GM19455 (cell line): ENCODE measurements around the gene AACS.
"Not testable (repeated sequence)": the region's sequence is repeated elsewhere in the genome, so short reads cannot be mapped to it uniquely, and the experiment has no call there.

Source experiments
- ATAC-seq: cut with Tn5 transposase; IDR thresholded peaks from one replicate; pipeline ENCODE4 v1.9.1; 2021; ENCODE audit not compliant: unreplicated experiment

Gene AACS

DNA sequence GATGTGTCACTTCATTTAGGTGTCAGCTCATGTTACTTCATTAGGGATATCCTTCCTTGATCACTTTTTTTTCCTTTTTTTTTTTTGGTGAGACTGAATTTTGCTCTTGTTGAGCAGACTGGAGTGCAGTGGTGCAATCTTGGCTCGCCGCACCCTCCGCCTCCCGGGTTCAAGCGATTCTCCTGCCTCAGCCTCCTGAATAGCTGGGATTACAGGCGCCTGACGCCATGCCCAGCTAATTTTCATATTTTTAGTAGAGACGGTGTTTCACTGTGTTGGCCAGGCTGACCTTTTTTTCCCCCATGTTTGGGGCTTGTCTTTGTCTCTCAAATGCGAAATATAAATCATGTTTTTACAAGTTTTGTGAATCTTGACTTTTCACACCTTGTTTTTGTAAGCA lies 9.6 kb upstream of the AACS start:
- no peak for ATAC-seq

DNA sequence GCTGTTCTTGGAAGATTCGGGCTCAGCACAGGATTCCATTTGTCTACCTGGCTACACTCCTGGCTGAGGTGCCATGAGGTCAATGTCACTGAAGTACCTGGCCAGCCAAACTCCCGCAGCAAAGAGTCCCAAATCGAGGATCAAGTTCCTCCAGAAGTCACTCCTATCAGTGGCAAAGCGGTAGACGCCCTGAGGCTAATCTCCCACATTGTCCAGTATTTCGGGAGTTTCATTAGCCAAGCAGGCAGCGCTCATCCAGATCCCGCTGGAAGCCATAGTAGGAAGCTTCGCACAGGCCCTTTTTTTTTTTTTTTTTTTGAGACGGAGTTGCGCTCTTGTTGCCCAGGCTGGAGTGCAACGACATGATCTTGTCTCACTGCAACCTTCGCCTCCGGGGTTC lies 8.9 kb upstream of the AACS start:
- no peak for ATAC-seq

DNA sequence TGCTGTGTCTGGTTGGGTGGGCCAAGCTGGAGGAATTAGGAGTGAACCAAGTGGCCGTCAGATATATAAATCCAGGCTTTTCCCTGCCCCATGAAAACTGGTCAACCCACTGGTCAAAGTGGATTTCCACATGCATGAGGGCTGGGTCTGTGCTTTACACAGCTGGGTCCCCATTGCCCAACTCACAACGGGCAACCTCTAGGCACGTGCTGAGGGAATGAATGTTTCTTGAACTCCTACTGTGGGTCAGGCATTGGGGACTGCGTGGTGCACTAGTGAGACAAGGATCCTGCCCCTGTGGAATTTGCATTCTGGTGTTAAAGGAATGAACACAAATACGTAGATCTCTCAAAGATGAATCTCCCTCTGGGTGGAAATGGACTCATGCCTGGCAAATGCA lies 7.5 kb upstream of the AACS start:
- no peak for ATAC-seq

DNA sequence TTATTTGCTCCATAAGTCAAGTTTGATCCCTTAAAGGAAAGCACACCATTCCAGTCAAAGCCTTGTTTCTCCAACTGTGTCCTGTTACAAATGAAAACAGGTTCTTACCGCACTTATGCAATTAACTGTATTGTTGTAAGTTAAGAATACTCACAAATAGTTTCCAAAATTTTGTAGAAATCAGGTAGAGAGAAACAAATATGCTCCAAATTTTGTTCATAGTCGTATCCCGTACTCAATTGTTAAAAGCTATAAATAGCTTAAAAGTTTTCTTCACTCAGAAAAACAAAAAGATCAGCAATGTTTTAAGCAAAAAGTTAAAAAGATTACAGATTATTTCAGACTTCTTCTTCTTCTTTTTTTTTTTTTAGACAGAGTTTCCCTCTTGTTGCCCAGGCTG lies 4.0 kb upstream of the AACS start:
- ATAC-seq = no peak

DNA sequence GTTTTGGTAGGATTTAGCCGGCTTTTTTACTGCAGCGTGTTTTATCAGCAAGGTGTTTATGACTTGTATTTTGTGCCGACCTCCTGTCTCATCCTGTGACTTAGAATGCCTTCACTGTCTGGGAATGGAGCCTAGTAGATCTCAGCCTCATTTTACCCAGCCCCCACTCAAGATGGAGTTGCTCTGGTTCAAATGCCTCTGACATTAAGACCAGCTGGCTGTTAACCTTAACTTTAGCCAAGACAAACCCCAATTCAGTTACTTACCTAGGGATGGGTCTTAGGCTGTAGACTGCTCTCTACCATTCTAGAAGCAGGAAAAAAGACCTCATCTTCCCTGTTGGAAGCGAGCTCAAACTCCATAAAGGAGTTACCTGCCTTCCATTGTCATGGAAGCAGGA lies 1.7 kb upstream of the AACS start:
- ATAC-seq = not testable (repeated sequence)

DNA sequence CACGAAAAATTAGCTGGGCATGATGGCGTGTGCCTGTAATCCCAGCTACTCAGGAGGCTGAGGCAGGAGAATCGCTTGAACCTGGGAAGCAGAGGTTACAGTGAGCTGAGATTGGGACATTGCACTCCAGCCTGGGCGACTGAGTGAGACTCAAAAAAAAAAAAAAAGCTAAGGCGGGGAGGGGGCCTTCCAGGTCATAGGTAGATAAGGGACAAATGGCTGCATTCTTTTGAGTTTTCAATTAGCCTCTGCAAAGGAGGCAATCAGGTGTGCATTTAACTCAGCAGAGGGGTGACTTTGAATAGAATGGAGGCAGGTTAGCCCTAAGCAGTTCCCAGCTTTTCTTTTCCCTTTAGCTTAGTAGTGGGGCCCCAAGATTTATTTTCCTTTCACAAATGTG lies 743 bp upstream of the AACS start:
- ATAC-seq = no peak

DNA sequence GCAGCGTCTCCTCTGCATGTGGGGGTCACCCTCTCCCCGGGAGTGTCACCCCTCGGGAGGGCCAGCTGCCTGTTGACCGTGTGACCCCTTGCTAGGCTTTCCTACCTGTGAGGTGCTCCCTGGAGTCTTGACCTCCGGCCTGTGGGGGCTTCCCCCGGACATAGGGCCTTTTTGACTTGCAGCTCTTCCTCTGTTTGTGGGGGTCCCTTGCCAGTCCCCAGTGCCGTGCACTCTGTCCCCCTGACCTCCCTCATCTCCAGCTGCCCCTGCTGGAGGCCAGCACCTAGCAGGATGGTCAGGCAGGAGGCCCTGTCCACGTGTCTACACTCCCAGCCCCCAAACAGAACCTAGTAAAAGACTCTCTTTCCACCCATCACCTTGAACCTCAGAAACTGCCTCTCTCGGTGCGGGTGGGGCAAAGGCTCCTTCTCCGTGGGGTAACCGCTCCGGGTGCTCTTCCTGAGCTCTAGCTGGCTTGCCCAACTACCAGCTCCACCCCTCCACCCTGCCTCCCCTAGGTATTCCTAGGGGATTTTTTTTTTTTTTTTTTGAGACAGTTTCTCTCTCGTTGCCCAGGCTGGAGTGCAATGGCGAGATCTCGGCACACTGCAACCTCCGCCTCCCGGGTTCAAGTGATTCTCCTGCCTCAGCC lies 810 bp downstream of the AACS start:
- no peak for ATAC-seq

DNA sequence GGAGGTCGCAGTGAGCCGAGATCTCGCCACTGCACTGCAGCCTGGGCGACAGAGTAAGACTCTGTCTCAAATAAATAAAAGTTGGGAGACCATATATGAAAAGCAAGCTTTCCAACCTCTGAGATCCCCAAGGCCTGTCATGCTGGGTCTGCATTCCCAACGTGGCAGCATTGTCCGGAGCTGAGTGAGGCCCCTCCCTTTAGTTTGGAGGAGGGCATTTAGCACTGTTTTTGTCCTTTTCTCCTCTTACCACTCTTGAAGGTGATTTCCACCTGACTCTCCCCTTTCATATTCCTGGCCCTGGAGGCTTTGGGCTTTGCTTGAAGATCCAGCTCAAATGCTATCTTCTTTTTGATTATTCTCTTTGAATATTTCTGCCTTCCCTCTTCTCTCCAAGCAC lies 3.2 kb downstream of the AACS start:
- no peak for ATAC-seq

DNA sequence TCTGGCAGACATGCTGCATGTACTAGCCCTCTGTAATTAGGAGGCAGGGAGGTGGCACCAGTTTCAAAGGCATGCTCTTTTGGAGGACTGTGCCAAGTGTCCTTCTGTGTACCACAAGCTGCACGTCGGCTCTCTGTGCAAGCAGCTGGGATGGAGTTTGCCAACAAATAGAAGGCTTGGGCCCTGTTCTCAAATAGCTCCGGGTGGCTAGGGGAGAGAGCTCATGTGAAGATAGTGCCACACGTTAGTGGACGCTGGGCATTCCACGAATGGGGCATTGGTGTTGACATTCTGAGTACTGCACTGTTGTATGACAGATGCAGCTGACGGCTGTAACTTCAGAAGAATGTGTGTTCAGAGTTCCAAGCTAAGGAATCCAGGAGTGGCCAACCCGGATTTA lies 4.4 kb downstream of the AACS start:
- no peak for ATAC-seq

DNA sequence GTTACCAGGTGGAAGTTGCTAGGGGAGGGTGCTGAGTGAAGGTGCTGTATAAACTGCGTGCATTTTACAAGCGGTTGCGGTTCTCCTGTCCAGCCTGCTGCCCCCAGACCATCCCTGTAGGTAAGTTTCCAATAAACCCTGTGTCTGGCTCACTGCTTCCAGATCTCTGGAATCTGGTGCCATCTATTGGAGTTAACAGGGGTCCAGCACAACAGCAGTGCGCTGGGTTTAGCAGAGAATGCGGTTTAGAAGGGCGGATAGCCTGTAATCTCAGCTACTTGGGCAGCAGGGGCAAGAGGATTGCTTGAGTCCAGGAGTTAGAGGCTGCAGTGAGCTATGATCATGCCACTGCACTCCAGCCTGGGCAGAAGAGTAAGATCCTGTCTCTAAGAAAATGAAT lies 4.9 kb downstream of the AACS start:
- ATAC-seq = no peak

DNA sequence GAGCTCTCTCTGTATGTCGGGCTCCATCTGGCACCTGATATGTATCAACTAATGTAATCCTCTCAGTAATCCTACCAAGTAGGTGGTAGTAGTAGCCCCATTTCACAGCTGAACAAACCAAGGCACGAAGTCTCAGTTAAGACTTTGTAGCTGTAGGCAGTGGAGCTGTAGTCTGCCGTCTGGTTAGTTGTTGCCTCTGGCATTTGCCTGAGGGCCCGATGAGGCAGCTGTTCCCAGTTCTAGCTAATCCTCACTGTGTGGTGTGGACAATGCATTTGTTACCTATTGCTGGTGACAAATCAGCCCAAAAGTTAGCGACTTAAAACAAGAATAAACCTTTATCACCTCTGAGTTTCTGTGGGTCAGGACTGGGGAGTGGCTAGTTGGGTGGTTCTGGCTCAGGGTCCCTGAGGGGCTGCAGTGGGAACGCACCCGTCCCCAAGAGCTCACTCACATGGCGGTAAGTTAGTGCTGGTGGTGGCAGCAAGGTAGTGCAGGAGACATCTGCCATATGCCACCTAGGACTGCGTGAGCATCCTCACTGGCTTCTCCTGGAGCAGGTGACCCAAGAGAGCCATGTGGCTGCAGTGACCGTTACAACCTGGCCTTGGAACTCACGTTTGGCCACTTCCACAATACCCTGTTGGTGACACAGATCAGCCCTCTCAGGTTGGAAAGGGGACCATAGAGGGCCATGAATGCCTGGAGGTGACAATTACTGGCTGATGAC lies 5.6 kb downstream of the AACS start:
- no peak for ATAC-seq

DNA sequence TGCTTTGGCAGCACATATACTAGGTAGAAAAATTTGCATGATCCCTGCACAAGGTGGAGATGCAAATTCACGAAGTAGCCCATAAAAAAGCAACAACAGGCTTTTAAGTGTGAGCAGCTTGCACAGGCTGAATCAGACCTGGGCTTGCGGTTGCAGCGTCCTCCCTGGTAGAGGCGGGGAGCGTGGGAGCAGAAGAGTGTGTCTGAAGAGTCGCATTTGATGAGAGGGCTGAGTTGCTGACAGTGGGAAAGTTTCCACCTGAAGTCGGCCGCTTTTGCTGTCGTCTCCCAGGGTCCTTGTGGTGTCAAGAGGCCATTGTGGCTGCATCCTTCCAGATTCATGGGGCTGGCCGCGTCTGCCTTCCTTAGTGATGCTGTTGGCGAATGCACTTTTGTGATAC lies 6.2 kb downstream of the AACS start:
- ATAC-seq = no peak

DNA sequence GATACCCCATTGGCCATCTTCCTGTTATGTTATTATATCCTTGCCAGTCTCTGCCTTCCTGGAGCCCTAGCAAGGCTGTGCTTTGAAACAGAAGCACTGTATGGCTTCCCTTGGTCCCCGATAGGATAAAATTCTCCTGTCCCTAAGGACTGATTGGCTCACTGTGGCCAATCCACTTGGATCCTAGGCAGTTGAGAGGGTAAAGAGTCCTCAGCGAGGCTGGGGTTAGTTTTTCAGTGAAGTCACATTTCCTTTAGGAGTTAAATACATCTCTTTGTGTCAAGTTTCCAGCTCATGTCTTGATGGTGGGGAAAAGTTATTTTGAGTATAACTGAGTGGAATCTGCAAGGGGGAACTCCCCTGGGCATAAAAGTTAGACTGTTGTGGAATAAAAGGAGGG lies 7.3 kb downstream of the AACS start:
- ATAC-seq = no peak

DNA sequence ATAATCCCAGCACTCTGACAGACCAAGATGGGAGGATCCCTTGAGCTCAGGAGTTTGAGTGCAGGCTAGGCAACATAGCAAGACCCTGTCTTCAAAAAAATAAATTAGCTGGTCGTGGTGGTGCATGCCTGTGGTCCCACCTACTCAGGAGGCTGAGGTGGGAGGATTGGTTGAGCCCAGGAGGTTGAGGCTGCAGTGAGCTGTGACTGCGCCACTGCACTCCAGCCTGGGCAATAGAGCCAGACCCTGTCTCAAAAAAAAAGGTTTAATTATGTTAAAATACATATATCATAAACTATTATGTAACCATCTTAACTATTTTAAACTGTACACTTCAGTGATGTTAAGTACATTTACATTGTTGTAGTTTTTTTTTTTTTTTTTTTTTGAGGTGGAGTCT lies 9.1 kb downstream of the AACS start:
- ATAC-seq = not testable (repeated sequence)

DNA sequence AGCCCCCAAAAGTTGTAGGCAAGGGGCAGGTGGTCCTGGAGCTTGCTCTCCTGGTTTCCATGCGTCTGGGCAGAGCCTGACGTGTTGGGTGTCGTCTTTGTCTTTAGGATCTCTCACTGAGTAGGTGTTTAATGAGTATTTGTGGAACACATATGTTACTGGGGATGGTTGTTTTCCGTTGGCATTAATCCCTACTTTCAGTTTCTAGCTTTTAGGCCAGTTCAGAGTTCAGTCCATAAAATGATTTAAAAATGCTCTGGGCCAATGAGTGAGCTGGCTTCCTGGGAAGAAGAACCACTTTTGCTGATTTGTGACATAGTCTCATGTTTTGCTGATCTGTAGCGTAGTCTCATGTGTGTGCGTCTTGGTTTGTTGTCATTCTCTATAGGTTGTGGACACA lies 10.9 kb downstream of the AACS start:
- ATAC-seq = no peak

DNA sequence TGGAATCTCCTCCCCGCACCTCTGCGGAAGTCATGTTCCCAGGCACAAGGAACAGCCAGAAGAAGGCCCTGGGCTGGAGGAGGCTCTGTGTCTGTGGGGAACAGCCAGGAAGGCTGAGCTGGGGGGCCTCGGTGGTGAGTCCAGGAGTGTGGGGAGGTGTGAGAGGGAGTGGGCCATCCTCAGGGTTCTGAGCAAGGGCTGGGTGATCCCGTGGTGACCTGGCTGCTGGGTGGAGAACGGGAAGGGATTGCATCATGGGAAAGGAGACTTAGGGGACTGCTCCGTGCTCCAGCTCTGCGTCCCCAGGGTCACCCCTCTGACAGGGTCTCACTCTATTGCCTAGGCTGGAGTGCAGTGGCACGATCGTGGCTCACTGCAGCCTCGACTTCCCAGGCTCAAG lies 13.8 kb downstream of the AACS start:
- no peak for ATAC-seq

DNA sequence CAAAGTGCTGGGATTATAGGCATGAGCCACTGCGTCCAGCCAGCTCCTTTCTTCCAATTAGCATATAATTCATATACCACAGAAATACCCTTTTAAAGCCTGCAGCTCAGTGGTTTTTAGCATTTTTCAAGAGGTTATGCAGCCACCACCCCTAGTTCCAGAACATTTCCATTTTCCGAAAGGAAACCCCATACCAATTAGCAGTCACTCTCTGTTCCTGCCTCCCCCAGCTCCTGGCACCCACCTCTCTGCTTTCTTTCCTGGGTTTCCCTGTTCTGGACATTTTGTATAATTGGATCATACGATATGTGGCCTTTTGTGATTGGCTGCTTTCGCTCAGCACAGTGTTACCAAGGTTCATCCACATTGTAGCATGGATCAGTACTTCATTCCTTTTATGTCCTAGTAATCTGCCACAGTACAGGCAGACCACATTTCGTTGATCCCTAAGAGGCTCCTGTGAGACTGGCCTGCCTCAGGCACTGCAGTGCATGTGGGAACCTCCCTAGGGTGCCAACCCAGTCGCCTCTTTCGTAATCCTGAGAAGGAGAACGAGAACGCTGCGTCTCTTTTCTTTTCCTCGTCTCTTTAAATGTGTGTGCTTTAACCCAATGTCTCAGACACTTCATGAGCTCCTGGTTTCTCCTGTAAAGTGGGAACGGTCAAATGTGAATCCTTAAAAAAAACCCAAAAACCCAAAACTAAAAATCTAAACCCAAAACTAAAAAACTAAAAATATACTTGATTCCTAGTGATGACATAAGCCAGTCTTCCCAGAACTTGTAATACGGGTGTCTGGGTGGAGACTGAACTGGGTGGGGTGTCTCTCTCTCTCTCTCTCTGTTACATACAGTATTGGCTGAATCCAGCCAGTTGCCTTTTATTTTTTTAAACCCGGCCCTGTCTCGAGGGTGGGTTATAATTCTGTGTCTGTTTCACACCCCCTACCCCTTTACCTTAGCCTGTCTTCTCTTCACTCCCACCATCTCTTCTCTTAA lies 14.7 kb downstream of the AACS start:
- no peak for ATAC-seq

DNA sequence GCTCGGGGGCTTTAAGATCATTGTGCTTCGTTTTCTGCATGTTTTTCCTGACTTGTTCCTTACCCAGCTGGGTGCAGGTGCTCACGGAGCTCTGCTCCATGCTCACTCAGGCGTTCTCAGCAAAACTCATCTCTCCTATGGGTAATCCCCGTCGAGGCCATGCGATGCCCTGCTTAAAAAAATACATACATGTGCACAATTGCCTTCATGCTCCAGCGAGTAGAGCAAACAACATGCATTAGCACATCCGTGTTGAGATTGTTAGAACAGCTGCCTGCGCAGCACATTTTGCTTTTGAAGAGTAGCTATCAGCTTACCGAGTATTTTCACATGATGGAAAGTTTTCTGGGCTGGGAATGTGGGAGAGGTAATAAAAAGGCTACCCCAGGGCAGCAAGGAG lies 16.2 kb downstream of the AACS start:
- no peak for ATAC-seq

DNA sequence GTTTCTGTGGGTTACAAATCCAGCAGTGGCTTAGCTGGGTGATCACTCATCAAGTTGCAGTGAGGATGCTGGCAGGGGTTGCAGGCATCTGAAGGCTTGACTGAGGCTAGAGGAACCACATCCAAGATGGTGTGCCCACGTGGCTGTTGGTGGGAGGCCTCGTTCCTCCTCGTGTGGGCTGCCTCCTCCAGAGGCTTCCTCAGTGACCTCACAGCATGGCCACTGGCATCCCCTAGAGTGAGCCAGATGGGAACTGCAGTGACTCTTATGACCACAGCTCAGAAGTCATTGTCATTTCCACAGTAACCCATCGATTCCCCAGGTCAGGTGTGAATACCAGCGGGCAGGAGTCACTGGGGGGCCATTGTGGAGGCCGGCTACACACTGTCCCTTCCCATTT lies 17.8 kb downstream of the AACS start:
- no peak for ATAC-seq

DNA sequence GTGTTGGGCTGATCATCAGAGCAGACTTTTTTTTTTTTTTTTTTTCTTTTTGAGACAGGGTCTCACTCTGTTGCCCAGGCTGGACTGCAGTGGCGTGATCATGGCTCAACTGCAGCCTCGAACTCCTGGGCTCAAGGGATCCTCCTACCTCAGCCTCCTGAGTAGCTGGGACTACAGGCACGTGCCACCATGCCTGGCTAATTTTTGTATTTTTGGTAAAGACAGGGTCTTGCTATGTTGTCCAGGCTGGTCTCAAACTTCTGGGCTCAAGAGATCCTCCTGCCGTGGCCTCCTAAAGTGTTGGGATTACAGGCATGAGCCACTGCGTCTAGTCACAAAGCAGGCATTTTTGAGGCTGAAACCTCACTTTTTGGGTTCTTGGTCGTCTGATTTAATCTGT lies 23.0 kb downstream of the AACS start:
- not testable (repeated sequence) for ATAC-seq

DNA sequence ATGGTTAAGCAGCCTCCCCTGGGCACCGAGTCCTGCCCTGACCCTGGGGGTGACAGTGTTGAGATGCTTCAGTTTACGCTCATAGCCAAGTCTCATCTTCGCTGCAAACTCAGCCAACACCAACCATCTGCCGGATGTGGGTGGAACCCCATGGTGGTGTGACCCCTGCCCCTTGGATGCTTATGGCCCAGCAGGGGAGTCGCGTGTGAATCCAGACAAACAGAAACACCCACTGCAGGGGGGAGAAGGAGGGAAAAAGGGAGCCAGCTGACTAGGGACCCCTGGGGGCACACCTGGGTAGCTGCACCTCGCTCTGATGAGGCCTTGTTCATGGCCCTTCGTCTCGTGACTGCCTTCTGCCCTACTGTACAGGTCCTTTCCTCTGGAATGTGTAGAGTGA lies 23.8 kb downstream of the AACS start:
- no peak for ATAC-seq

DNA sequence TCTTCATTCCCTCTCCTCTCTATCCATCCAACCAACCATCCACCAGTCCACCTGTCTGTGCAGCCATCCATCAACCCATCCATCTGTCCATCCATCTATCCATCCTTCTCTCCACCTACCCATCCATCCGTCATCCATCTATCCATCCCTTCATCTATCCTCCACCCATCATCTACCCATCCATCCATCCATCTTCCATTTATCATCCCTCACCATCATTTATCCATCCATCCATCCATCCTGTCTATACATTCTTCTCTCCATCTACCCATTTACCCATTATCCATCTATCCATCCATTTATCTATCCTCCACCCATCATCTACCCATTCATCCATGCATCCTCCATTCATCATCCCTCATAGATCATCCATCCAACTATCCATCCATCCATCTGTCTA lies 24.4 kb downstream of the AACS start:
- no peak for ATAC-seq
